Liver (tissue), 9 donors: ENCODE results near the gene RTN4RL2. TPM values are rescaled to one million over a fixed set of nuclear protein-coding genes. Genes with fewer than 3 reads are reported as not detected.
A peak's percentile ranks its signal among the peaks of the same experiment; 100 is the strongest.

Source experiments
- DNase-seq: peaks from one replicate; pipeline ENCODE4 v3.0.0-alpha.2; 2017; ENCODE audit warnings: low spot score
- H3K27ac ChIP-seq, 2 donors: one replicate each; pipeline ENCODE4 v1.7.0; 2013; ENCODE audit warnings: inconsistent platforms in 2 of 2, low read length in 2 of 2, control low read depth in 1 of 2, low read depth in 1 of 2, mild to moderate bottlenecking in 1 of 2
- H3K27me3 ChIP-seq, 4 donors: one replicate each; pipeline versions ENCODE4 v1.6.1 to v1.7.0; 2013; ENCODE audit warnings: low read length in 3 of 4, inconsistent platforms in 1 of 4, mild to moderate bottlenecking in 1 of 4, moderate library complexity in 1 of 4; ENCODE audit not compliant: control insufficient read depth in 4 of 4, insufficient read depth in 4 of 4
- H3K36me3 ChIP-seq, 4 donors: one replicate each; pipeline versions ENCODE4 v1.6.1 to v1.7.0; 2013; ENCODE audit warnings: low read length in 3 of 4, mild to moderate bottlenecking in 3 of 4, low read depth in 1 of 4, moderate library complexity in 1 of 4; ENCODE audit not compliant: control insufficient read depth in 4 of 4, insufficient read depth in 3 of 4
- H3K4me1 ChIP-seq, 4 donors: one replicate each; pipeline versions ENCODE4 v1.6.1 to v1.7.0; 2013; ENCODE audit warnings: low read length in 3 of 4, mild to moderate bottlenecking in 3 of 4, moderate library complexity in 1 of 4; ENCODE audit not compliant: control insufficient read depth in 4 of 4, insufficient read depth in 4 of 4
- H3K4me3 ChIP-seq, 3 donors: one replicate each; pipeline versions ENCODE4 v1.6.1 to v1.7.0; 2013; ENCODE audit warnings: low read length in 3 of 3, control low read depth in 1 of 3, low read depth in 1 of 3, mild to moderate bottlenecking in 1 of 3
- H3K9ac ChIP-seq, 2 donors: one replicate each; pipeline ENCODE4 v1.7.0; 2013; ENCODE audit warnings: low read length in 2 of 2, mild to moderate bottlenecking in 2 of 2, moderate library complexity in 2 of 2, control low read depth in 1 of 2, low read depth in 1 of 2
- H3K9me3 ChIP-seq, 4 donors: one replicate each; pipeline versions ENCODE4 v1.6.1 to v1.7.0; 2013; ENCODE audit warnings: low read length in 3 of 4; ENCODE audit not compliant: control insufficient read depth in 4 of 4
- ATF3 ChIP-seq: IDR thresholded peaks from 2 replicates; pipeline ENCODE4 v1.6.1; 2016; ENCODE audit warnings: antibody characterized with exemption
- CTCF ChIP-seq: fragments of 150-350 bp; IDR thresholded peaks from 2 replicates; pipeline ENCODE4 v1.5.1; 2017; ENCODE audit warnings: improper control_type of control experiment, low read depth, low read length; ENCODE audit not compliant: missing input control
- EGR1 ChIP-seq, 2 donors: IDR thresholded peaks; 2 replicates each; pipeline ENCODE4 v1.6.1; 2016 to 2018; ENCODE audit warnings: antibody characterized with exemption in 2 of 2, low read depth in 2 of 2
- FOXA1 ChIP-seq: IDR thresholded peaks from 2 replicates; pipeline ENCODE4 v1.6.1; 2016; ENCODE audit warnings: antibody characterized with exemption
- GABPA ChIP-seq, 2 donors: IDR thresholded peaks in 1 of 2; conservative IDR thresholded peaks in 1 of 2; 2 replicates each; pipeline ENCODE4 v1.6.1; 2016; ENCODE audit warnings: antibody characterized with exemption in 2 of 2, mild to moderate bottlenecking in 1 of 2, moderate library complexity in 1 of 2
- HNF4A ChIP-seq, 2 donors: conservative IDR thresholded peaks; 2 replicates each; pipeline ENCODE4 v1.6.1; 2016; ENCODE audit warnings: antibody characterized with exemption in 2 of 2, mild to moderate bottlenecking in 2 of 2
- MAX ChIP-seq: IDR thresholded peaks from 2 replicates; pipeline ENCODE4 v1.6.1; 2016; ENCODE audit warnings: antibody characterized with exemption
- NR2F2 ChIP-seq: IDR thresholded peaks from 2 replicates; pipeline ENCODE4 v1.6.1; 2016; ENCODE audit warnings: antibody characterized with exemption
- RAD21 ChIP-seq, 2 donors: IDR thresholded peaks; 2 replicates each; pipeline ENCODE4 v1.6.1; 2016; ENCODE audit warnings: antibody characterized with exemption in 2 of 2, mild to moderate bottlenecking in 2 of 2
- SP1 ChIP-seq: IDR thresholded peaks from 2 replicates; pipeline ENCODE4 v1.6.1; 2018; ENCODE audit warnings: antibody characterized with exemption, mild to moderate bottlenecking
- TAF1 ChIP-seq: conservative IDR thresholded peaks from 2 replicates; pipeline ENCODE4 v1.6.1; 2016; ENCODE audit warnings: antibody characterized with exemption, mild to moderate bottlenecking
- ZBTB33 ChIP-seq: IDR thresholded peaks from 2 replicates; pipeline ENCODE4 v1.6.1; 2016; ENCODE audit warnings: antibody characterized with exemption
- WGBS: extraction: QIAGEN DNeasy Blood & Tissue Kit; methylation state at CpG from one replicate; pipeline ENCODE4 v1.1.7; 2013; 5-methylcytosine and 5-hydroxymethylcytosine counted together
- polyA plus RNA-seq, 2 donors: library from polyadenylated mRNA; stranded (reverse) in 1 of 2; unstranded in 1 of 2; fragments of 200-250 nt in 1 of 2; fragments of >200 nt in 1 of 2; fragmentation: Nextera tagmentation in 1 of 2; extraction: Ambion mirVana in 1 of 2; gene quantifications; one replicate each; pipeline versions ENCODE4 v1.2.1 to v1.2.3, GENCODE V29; 2013 to 2015
- total RNA-seq, 2 donors: library from RNA; depleted of rRNA; stranded (reverse); fragments of >200 nt; gene quantifications; one replicate each; pipeline ENCODE4 v1.2.3, GENCODE V29; 2014
- donor health status: healthy.
- donor health status: healthy.
- donor health status: healthy.
- donor health status: healthy.
- donor health status: healthy.

Gene RTN4RL2
- total and polyA plus RNA-seq, 4 donors, result 0.75 to 18.1 (median 3.2) TPM

GRCh38 chr11:57508341-57509170 lies 48.2 kb downstream of the RTN4RL2 start:
- Histone ChIP-seq H3K9ac (no peak overlapping the region), H3K9me3 (no peaks in the 10 kb centered on the region), H3K27me3 (no peaks in the 10 kb centered on the region), H3K27ac (no peak overlapping the region), H3K36me3 (peaks cover 3 to 21% (median 10%) of the 10 kb centered on the region in 4 donors), H3K4me1 (peaks cover 8 to 31% (median 22%) of the 10 kb centered on the region in 4 donors), H3K4me3 (no peak overlapping the region)
- TF ChIP-seq TAF1 (no peak), SP1 (no peak), ATF3 (no peak), EGR1 (IDR thresholded peaks at IDR 0.05; ENCODE audit: low read depth in 2 of 2) (no peak), MAX (no peak), RAD21 (IDR thresholded peaks at IDR 0.05) (no peak), FOXA1 (no peak), HNF4A (conservative IDR thresholded peaks at IDR 0.05) (peak; percentile 30 to 53), GABPA (IDR thresholded peaks at IDR 0.05 in 1 of 2, conservative IDR thresholded peaks at IDR 0.05 in 1 of 2) (no peak)
- no peak for DNase-seq
- WGBS, result 82% methylated on average over 7 of the region's 7 CpGs

GRCh38 chr11:57511741-57512430 lies 51.6 kb downstream of the RTN4RL2 start:
- TF ChIP-seq TAF1 (no peak), GABPA (IDR thresholded peaks at IDR 0.05 in 1 of 2, conservative IDR thresholded peaks at IDR 0.05 in 1 of 2) (no peak), NR2F2 (no peak), CTCF (no peak), ZBTB33 (no peak), ATF3 (no peak), RAD21 (IDR thresholded peaks at IDR 0.05) (no peak)
- H3K4me1 ChIP-seq, result peaks cover 2 to 38% (median 28%) of the 10 kb centered on the region in 4 donors
- H3K36me3 ChIP-seq, result peaks cover 0 to 10% (median 4%) of the 10 kb centered on the region in 4 donors
- WGBS, result 94% methylated on average over 6 of the region's 6 CpGs
- no peak for DNase-seq
- H3K27me3 ChIP-seq, result no peaks in the 10 kb centered on the region
- H3K9me3 ChIP-seq, result no peaks in the 10 kb centered on the region
- no peak overlapping the region for H3K4me3 ChIP-seq
- H3K27ac ChIP-seq, result no peak overlapping the region
- no peak overlapping the region for H3K9ac ChIP-seq
